GM12878 (cell line): ENCODE data around the gene ELL. TPM values are rescaled to one million over a fixed set of nuclear protein-coding genes. Genes with fewer than 3 reads are reported as not detected.

Experiments
- ATAC-seq: fragments of 200-7000 bp; cut with Tn5 transposase; 3 replicates; pipeline ENCODE4 v1.9.1; 2020; ENCODE audit warnings: mild to moderate bottlenecking, moderate library complexity
- BruUV-seq: library from RNA; stranded (reverse); fragments of 400-500 nt; replicated peaks from 2 replicates; lab custom pipeline; 2021; lab: Mats Ljungman, UMichigan
- CTCF ChIA-PET: fragments of 300-600 bp; sonication (Branson Sonifier 250); formaldehyde crosslinking; extraction: SDS; loops from one replicate; lab custom pipeline; 2021; ENCODE audit warnings: inconsistent platforms; lab: Yijun Ruan, JAX
- POLR2A ChIA-PET: fragments of 350-600 bp; formaldehyde crosslinking; extraction: SDS; loops from one replicate; lab custom pipeline; 2021; ENCODE audit warnings: inconsistent platforms; lab: Charles Lee
- RAD21 ChIA-PET: fragments of 300-600 bp; sonication (Branson Sonifier 250); formaldehyde crosslinking; loops from one replicate; lab custom pipeline; 2023; ENCODE audit warnings: antibody characterized with exemption; ENCODE audit not compliant: unreplicated experiment; lab: Charles Lee
- SMC1A ChIA-PET: fragments of 300-600 bp; sonication (Branson Sonifier 250); formaldehyde crosslinking; loops from one replicate; lab custom pipeline; 2023; ENCODE audit not compliant: unreplicated experiment, uncharacterized antibody; lab: Charles Lee
- DNase-seq: peaks from one replicate; pipeline ENCODE4 v3.0.0-alpha.2; 2011; ENCODE audit warnings: low read depth, low spot score
- FAIRE-seq: peaks from 3 replicates; lab custom pipeline; 2011; peaks lifted over from hg19 to GRCh38; lab: Jason Lieb, UNC
- H2AFZ ChIP-seq: 2 replicates; pipeline ENCODE4 v1.6.0; 2011; ENCODE audit warnings: low read depth, low read length, control low read depth; ENCODE audit not compliant: control insufficient read depth
- H3K27ac ChIP-seq: 2 replicates; pipeline ENCODE4 v1.5.1; 2011; ENCODE audit warnings: control low read depth; ENCODE audit not compliant: control insufficient read depth, insufficient read depth
- H3K27me3 ChIP-seq, 2 experiments: replicated peaks in 1 of 2; 2 replicates each; pipeline versions ENCODE4 v1.6.0 to v1.6.1; 2011; ENCODE audit warnings: low read length in 1 of 2; ENCODE audit not compliant: control insufficient read depth in 2 of 2, insufficient read depth in 2 of 2
- H3K36me3 ChIP-seq, 2 experiments: 2 replicates each; pipeline ENCODE4 v1.5.1; 2011; ENCODE audit warnings: low read length in 1 of 2; ENCODE audit not compliant: control insufficient read depth in 2 of 2, insufficient read depth in 2 of 2
- H3K4me1 ChIP-seq: 2 replicates; pipeline ENCODE4 v1.6.1; 2011; ENCODE audit warnings: mild to moderate bottlenecking, low read length, moderate library complexity, mixed read lengths; ENCODE audit not compliant: control insufficient read depth, insufficient read depth
- H3K4me2 ChIP-seq: 2 replicates; pipeline ENCODE4 v1.6.0; 2011; ENCODE audit warnings: control low read depth; ENCODE audit not compliant: control insufficient read depth, insufficient read depth
- H3K4me3 ChIP-seq: fragments of 200-600 bp; sonication (generic); 2 replicates; pipeline ENCODE4 v1.5.1; 2016
- H3K79me2 ChIP-seq: 2 replicates; pipeline ENCODE4 v1.6.0; 2011; ENCODE audit warnings: low read length; ENCODE audit not compliant: control insufficient read depth, insufficient read depth
- H3K9ac ChIP-seq: 2 replicates; pipeline ENCODE4 v1.8.0; 2011; ENCODE audit warnings: low read length, control low read depth, mixed read lengths; ENCODE audit not compliant: control insufficient read depth, insufficient read depth
- H3K9me3 ChIP-seq: replicated peaks from 3 replicates; pipeline ENCODE4 v1.5.1; 2011; ENCODE audit warnings: mild to moderate bottlenecking, low read length; ENCODE audit not compliant: control insufficient read depth, insufficient read depth
- H4K20me1 ChIP-seq: 2 replicates; pipeline ENCODE4 v1.6.0; 2011; ENCODE audit not compliant: control insufficient read depth, insufficient read depth
- BCL11A ChIP-seq: IDR thresholded peaks from 2 replicates; pipeline ENCODE4 v1.6.1; 2011; ENCODE audit warnings: low read depth, low read length
- EED ChIP-seq: sonication (generic); IDR thresholded peaks from 2 replicates; pipeline ENCODE4 v1.6.1; 2016; ENCODE audit warnings: antibody characterized with exemption, low read depth
- FOS ChIP-seq: IDR thresholded peaks from 3 replicates; pipeline ENCODE4 v1.6.1; 2011; ENCODE audit warnings: borderline replicate concordance; ENCODE audit not compliant: insufficient read length; ENCODE audit errors: extremely low read depth
- GABPA ChIP-seq: IDR thresholded peaks from 2 replicates; pipeline ENCODE4 v1.6.1; 2014; ENCODE audit warnings: antibody characterized with exemption, low read depth, mild to moderate bottlenecking, inconsistent platforms
- IRF3 ChIP-seq: fragments of 450-650 bp; IDR thresholded peaks from 2 replicates; pipeline ENCODE4 v1.6.1; 2014; ENCODE audit warnings: mild to moderate bottlenecking
- MTA3 ChIP-seq: IDR thresholded peaks from 2 replicates; pipeline ENCODE4 v1.6.1; 2012; ENCODE audit warnings: low read length, inconsistent platforms, borderline replicate concordance
- NR2C2 ChIP-seq: IDR thresholded peaks from 2 replicates; pipeline ENCODE4 v1.6.1; 2011; ENCODE audit warnings: borderline replicate concordance, low read depth; ENCODE audit not compliant: control insufficient read depth, insufficient read length
- RUNX3 ChIP-seq: IDR thresholded peaks from 2 replicates; pipeline ENCODE4 v1.6.1; 2012; ENCODE audit warnings: low read length, inconsistent platforms
- STAT3 ChIP-seq: IDR thresholded peaks from 2 replicates; pipeline ENCODE4 v1.6.1; 2011; ENCODE audit warnings: low read depth, low read length, improper control_type of control experiment
- ZBED1 ChIP-seq: IDR thresholded peaks from 2 replicates; pipeline ENCODE4 v1.6.1; 2016; ENCODE audit warnings: borderline replicate concordance
- WGBS: methylation state at CpG from one replicate; pipeline ENCODE4 v1.1.6; 2016; ENCODE audit warnings: low lambda C conversion rate; ENCODE audit not compliant: insufficient replicate concordance, insufficient coverage; ENCODE audit errors: missing lambda C conversion rate; 5-methylcytosine and 5-hydroxymethylcytosine counted together
- in situ Hi-C: fragments of 300-500 bp; cut with MboI; formaldehyde crosslinking; loops from 9 replicates; pipeline ENCODE4 v1.14.3; 2018; ENCODE audit warnings: mixed read lengths
- intact Hi-C: fragments of 100-400 bp; cut with micrococcal nuclease; formaldehyde crosslinking; loops from one replicate; pipeline ENCODE4 v1.14.2; 2022; ENCODE audit not compliant: unreplicated experiment
- polyA plus RNA-seq, 11 experiments: library from polyadenylated mRNA; depleted of rRNA in 4 of 11; unstranded in 6 of 11; stranded (reverse) in 5 of 11; fragments of >200 nt; fragmentation: Nextera tagmentation in 4 of 11; fragmentation: Illumina TruSeq in 1 of 11; extraction: Ambion mirVana in 4 of 11; extraction: Trizol in 1 of 11; gene quantifications; 1 replicate in 1 of 11; 2 replicates in 10 of 11; pipeline versions ENCODE4 v1.2.1 to v1.2.3, GENCODE V29; 2011 to 2016; ENCODE audit warnings: inconsistent platforms in 2 of 11, missing spikeins in 2 of 11, low read depth in 1 of 11
- total RNA-seq, 4 experiments: library from RNA; depleted of rRNA in 3 of 4; stranded (reverse); fragments of >200 nt in 3 of 4; fragmentation: Illumina TruSeq in 1 of 4; extraction: Trizol in 1 of 4; gene quantifications; 2 replicates each; pipeline versions ENCODE4 v1.2.1 to v1.2.3, GENCODE V29; 2013 to 2021
- TF ChIP-seq, protein P1 (sequence below): fragments of 450-650 bp; IDR thresholded peaks from 2 replicates; pipeline ENCODE4 v1.6.1; 2018; ENCODE audit warnings: mild to moderate bottlenecking, low read depth, moderate library complexity; ENCODE audit not compliant: partially characterized antibody
- TF ChIP-seq, protein P2 (sequence below): fragments of 450-650 bp; IDR thresholded peaks from 2 replicates; pipeline ENCODE4 v1.6.1; 2017; ENCODE audit warnings: borderline replicate concordance

The ELL gene
- total and polyA plus RNA-seq, 10 of the 15 experiments (the other 5 are each of a cell fraction or from before 2014, with no cell fraction given): 0.91 to 25.0 (median 9.1) TPM

GRCh38 chr19:18435842-18436670 is 85.8 kb downstream of the ELL start (continued):
- TF ChIP-seq, protein P1, sequence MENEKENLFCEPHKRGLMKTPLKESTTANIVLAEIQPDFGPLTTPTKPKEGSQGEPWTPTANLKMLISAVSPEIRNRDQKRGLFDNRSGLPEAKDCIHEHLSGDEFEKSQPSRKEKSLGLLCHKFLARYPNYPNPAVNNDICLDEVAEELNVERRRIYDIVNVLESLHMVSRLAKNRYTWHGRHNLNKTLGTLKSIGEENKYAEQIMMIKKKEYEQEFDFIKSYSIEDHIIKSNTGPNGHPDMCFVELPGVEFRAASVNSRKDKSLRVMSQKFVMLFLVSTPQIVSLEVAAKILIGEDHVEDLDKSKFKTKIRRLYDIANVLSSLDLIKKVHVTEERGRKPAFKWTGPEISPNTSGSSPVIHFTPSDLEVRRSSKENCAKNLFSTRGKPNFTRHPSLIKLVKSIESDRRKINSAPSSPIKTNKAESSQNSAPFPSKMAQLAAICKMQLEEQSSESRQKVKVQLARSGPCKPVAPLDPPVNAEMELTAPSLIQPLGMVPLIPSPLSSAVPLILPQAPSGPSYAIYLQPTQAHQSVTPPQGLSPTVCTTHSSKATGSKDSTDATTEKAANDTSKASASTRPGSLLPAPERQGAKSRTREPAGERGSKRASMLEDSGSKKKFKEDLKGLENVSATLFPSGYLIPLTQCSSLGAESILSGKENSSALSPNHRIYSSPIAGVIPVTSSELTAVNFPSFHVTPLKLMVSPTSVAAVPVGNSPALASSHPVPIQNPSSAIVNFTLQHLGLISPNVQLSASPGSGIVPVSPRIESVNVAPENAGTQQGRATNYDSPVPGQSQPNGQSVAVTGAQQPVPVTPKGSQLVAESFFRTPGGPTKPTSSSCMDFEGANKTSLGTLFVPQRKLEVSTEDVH: no peak

- no peak overlapping the region for H3K9ac ChIP-seq
- no peak for DNase-seq
- CTCF ChIA-PET: interaction anchor here (0.9 to 1.2 kb wide), 2 partner anchors 16 to 241 kb away, joined by 3 read pairs; partner anchors contain the start of gene SSBP4
Measured at GRCh38 chr19:18435178-18435841, 86.6 kb downstream of the ELL start.

More at GRCh38 chr19:18435178-18435841, 86.6 kb downstream of the ELL start:
- H3K4me2 ChIP-seq: no peak overlapping the region
- peaks cover 24% of the 10 kb centered on the region for H3K4me1 ChIP-seq
- FAIRE-seq (no peak), ATAC-seq (no peak)
- intact Hi-C loops (no loop called here), in situ Hi-C loops (no loop called here)
- H3K4me3 ChIP-seq: no peak overlapping the region
- H2AFZ ChIP-seq: no peak overlapping the region
- H4K20me1 ChIP-seq: no peaks in the 10 kb centered on the region
- H3K79me2 ChIP-seq: peaks cover 8% of the 10 kb centered on the region
- no peaks in the 10 kb centered on the region; the same call in 2 of the 3 replicates for H3K9me3 ChIP-seq
- TF ChIP-seq IRF3: no peak
- TF ChIP-seq, protein P1: no peak
- no peak for TF ChIP-seq MTA3
- no peak for TF ChIP-seq ZBED1
- TF ChIP-seq STAT3: no peak
- no peak for TF ChIP-seq BCL11A
- TF ChIP-seq EED: no peak
- TF ChIP-seq NR2C2: no peak
- no peak for TF ChIP-seq GABPA
- TF ChIP-seq FOS: no peak
- TF ChIP-seq, protein P2, sequence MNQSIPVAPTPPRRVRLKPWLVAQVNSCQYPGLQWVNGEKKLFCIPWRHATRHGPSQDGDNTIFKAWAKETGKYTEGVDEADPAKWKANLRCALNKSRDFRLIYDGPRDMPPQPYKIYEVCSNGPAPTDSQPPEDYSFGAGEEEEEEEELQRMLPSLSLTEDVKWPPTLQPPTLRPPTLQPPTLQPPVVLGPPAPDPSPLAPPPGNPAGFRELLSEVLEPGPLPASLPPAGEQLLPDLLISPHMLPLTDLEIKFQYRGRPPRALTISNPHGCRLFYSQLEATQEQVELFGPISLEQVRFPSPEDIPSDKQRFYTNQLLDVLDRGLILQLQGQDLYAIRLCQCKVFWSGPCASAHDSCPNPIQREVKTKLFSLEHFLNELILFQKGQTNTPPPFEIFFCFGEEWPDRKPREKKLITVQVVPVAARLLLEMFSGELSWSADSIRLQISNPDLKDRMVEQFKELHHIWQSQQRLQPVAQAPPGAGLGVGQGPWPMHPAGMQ: no peak
- no peak for TF ChIP-seq RUNX3
- POLR2A ChIA-PET: interaction anchor here (0.5 kb wide), 1 partner anchor 380 kb away, joined by 4 read pairs; no protein-coding TSS in a partner anchor
- no peaks in the 10 kb centered on the region for H3K27me3 ChIP-seq
- SMC1A ChIA-PET: no interaction called here
- no peak overlapping the region for H3K27ac ChIP-seq
- WGBS: over 99% methylated on average over 33 of the region's 49 CpGs
- no TSS peak for BruUV-seq
- RAD21 ChIA-PET: no interaction called here
- H3K36me3 ChIP-seq: peaks cover 0 to 2% of the 10 kb centered on the region in 2 experiments; a peak in 3 of 4 replicates
